Activated CD4-positive, alpha-beta memory T cell treated with anti-CD3 and anti-CD28 coated beads, Interleukin-2, amount 10 ng/mL, durations not matched to agents 7 days and 5 days (primary cell): ENCODE data around the gene SLC2A14. TPM values are rescaled to one million over a fixed set of nuclear protein-coding genes. Genes with fewer than 3 reads are reported as not detected.
"Not testable (repeated sequence)": the region's sequence is repeated elsewhere in the genome, so short reads cannot be mapped to it uniquely, and the experiment has no call there.

ENCODE experiments used
- CTCF ChIA-PET: fragments of 350-600 bp; sonication (Branson Sonifier 250); formaldehyde crosslinking; loops from one replicate; lab custom pipeline; 2021; ENCODE audit warnings: antibody characterized with exemption, inconsistent platforms; lab: Charles Lee
- POLR2A ChIA-PET: fragments of 350-600 bp; sonication (Branson Sonifier 250); formaldehyde crosslinking; loops from one replicate; lab custom pipeline; 2021; ENCODE audit warnings: antibody characterized with exemption; lab: Charles Lee
- DNase-seq: peaks from one replicate; pipeline ENCODE4 v3.0.0-alpha.2; 2020
- H3K27ac Mint-ChIP-seq: one replicate; pipeline ENCODE4 v1.8.0; 2021; ENCODE audit warnings: mild to moderate bottlenecking, mixed read lengths
- H3K27me3 Mint-ChIP-seq: one replicate; pipeline ENCODE4 v1.8.0; 2021; ENCODE audit warnings: mixed read lengths
- H3K36me3 Mint-ChIP-seq: one replicate; pipeline ENCODE4 v1.8.0; 2021; ENCODE audit warnings: low read depth, mixed read lengths
- H3K4me1 Mint-ChIP-seq: one replicate; pipeline ENCODE4 v1.8.0; 2021; ENCODE audit warnings: mixed read lengths
- H3K4me3 Mint-ChIP-seq: one replicate; pipeline ENCODE4 v1.8.0; 2021; ENCODE audit warnings: mild to moderate bottlenecking, mixed read lengths
- H3K9me3 Mint-ChIP-seq: one replicate; pipeline ENCODE4 v1.8.0; 2021; ENCODE audit warnings: mixed read lengths
- total RNA-seq, 2 experiments: library from RNA; stranded (reverse); gene quantifications; one replicate each; pipeline ENCODE4 v1.2.3, GENCODE V29; 2021

Gene SLC2A14
- 10 to 100 TPM; 15.8 to 18.6 TPM for total RNA-seq

DNA sequence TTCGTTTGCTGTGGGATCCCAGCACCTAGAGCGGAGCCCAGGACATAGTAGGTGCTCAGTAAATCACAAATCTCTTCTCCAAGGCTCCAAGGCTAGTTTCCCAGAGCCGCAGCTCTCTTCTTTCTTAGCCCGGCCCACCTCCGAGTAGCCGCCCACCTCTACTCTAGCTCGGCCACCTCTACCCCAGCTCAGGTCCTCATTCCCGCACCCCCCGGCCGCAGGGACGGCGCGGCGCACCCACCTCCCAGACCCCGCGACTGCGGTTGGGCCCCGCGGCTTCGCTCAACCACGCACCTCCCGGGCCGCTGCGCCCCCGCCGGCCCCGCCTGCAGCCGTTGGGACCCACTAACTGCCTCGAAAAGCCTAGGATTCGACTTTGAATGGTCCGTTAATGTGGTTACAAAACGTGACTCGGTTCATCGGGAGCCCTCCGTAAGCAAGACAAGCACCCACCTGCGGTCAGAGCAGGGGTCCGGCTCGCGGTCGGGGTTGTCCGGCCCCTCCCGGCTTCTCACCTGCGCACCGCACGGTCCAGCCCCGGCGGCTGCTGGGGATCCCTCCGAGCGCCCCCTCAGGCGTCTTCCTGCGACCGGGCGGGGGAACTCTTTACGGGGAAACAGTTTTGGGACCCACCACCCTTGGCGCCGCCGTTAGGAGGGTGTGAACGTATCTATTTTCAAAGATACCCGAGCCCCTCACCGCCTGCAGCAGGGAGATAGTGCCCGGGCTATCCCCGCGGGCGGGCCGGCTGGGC, at the start of gene SLC2A14:
SLC2A14 (minus strand) TSS at position 350 of the 754 bp plus-strand sequence. CDS start 3,035 bp downstream, outside the sequence.
- DNase-seq = no peak
- no peak within 1 kb of the TSS for H3K4me3 Mint-ChIP-seq
- peaks cover 3% of the 10 kb centered on the region for H3K4me1 Mint-ChIP-seq
- ChIA-PET CTCF (no interaction called here), POLR2A (no interaction called here)
- no peaks in the 10 kb centered on the region for H3K36me3 Mint-ChIP-seq
- H3K27me3 Mint-ChIP-seq = peaks cover 38% of the 10 kb centered on the region
- H3K27ac Mint-ChIP-seq = no peak within 1 kb of the TSS
- H3K9me3 Mint-ChIP-seq = no peaks in the 10 kb centered on the region

- not testable (repeated sequence) for DNase-seq, H3K27me3 Mint-ChIP-seq, H3K27ac Mint-ChIP-seq, H3K4me3 Mint-ChIP-seq, H3K9me3 Mint-ChIP-seq
- Mint-ChIP-seq H3K4me1 (peaks cover 55% of the 10 kb centered on the region), H3K36me3 (peaks cover 77% of the 10 kb centered on the region)
- ChIA-PET CTCF (interaction anchor here (1.4 kb wide), 1 partner anchor 12 kb away, joined by 4 read pairs; no protein-coding TSS in a partner anchor), POLR2A (interaction anchor here (1.0 to 1.8 kb wide), 3 partner anchors 12 to 49 kb away, joined by 3 to 9 read pairs (median 4); partner anchors contain the start of gene SLC2A3)
Measured at GRCh38 chr12:7921181-7921580, 48.5 kb upstream of the SLC2A14 start.

GRCh38 chr12:7918268-7918590, 45.5 kb upstream of the SLC2A14 start:
- ChIA-PET POLR2A (interaction anchor here (1.0 to 3.2 kb wide), 6 partner anchors 10 to 116 kb away, joined by 3 to 29 read pairs (median 7); partner anchors contain the start of gene SLC2A3), CTCF (interaction anchor here (1.0 to 1.8 kb wide), 4 partner anchors 11 to 75 kb away, joined by 3 to 6 read pairs (median 4); no protein-coding TSS in a partner anchor)
- not testable (repeated sequence) for H3K9me3 Mint-ChIP-seq, H3K27me3 Mint-ChIP-seq, H3K27ac Mint-ChIP-seq, H3K4me3 Mint-ChIP-seq, DNase-seq
- Mint-ChIP-seq H3K36me3 (peaks cover 55% of the 10 kb centered on the region), H3K4me1 (peaks cover 44% of the 10 kb centered on the region)

- no peak for DNase-seq
Measured at GRCh38 chr12:7917392-7918267, 44.9 kb upstream of the SLC2A14 start.

GRCh38 chr12:7916936-7917335, 44.2 kb upstream of the SLC2A14 start:
- Mint-ChIP-seq H3K27me3 (no peaks in the 10 kb centered on the region), H3K4me3 (no peak overlapping the region), H3K4me1 (peaks cover 39% of the 10 kb centered on the region), H3K27ac (no peak overlapping the region), H3K9me3 (no peaks in the 10 kb centered on the region), H3K36me3 (peaks cover 42% of the 10 kb centered on the region)
- POLR2A ChIA-PET = interaction anchor here (1.5 to 3.2 kb wide), 2 partner anchors 16 to 72 kb away, joined by 3 to 29 read pairs; no protein-coding TSS in a partner anchor
- DNase-seq = no peak
- CTCF ChIA-PET = interaction anchor here (1.0 to 1.8 kb wide), 2 partner anchors 17 to 57 kb away, joined by 5 to 6 read pairs; no protein-coding TSS in a partner anchor

More at GRCh38 chr12:7917392-7918267, 44.9 kb upstream of the SLC2A14 start:
- Mint-ChIP-seq H3K27me3 (no peaks in the 10 kb centered on the region), H3K36me3 (peaks cover 49% of the 10 kb centered on the region), H3K4me3 (no peak overlapping the region), H3K9me3 (no peaks in the 10 kb centered on the region), H3K4me1 (peaks cover 42% of the 10 kb centered on the region), H3K27ac (no peak overlapping the region)
- ChIA-PET POLR2A (interaction anchor here (1.0 to 3.2 kb wide), 7 partner anchors 11 to 117 kb away, joined by 3 to 29 read pairs (median 6); partner anchors contain the start of gene SLC2A3), CTCF (interaction anchor here (0.6 to 1.8 kb wide), 4 partner anchors 16 to 75 kb away, joined by 3 to 6 read pairs (median 4); no protein-coding TSS in a partner anchor)

DNA sequence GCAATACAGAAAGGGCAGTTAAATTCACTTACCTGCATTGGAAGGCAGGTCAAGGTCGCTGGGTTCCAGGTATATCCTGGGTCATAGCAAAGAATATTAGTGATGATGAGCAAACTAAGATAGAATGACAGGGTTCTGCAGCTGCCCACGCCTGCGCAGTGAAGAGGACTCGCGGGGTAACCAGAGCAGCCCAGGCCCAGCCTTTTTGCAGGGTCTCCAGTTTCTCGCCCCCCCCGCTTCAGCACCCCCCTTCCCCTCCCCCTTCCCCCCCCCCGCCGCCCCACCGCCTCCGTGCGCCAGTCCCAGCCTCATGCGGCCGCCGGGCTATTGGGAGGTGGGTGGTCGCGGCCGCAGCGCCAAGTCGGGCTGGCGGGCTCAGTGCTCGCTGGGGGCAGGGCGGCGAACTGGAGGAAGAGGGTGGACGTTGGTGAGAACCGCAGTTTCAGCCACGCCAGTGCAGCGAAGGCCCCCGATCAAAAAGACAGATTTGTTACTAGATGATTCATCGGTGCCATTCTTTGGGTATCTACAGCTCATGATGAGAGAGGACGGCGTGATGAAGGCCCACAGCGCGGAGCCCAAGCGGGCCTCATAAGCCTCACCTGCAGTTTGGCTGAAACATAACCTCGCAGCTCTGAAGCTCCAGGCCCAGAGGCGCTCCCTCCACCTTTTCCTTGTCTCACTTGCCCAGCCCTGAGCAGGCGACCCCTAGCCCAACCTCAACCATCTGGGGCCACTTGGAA, 43.1 kb upstream of the SLC2A14 start:
- Mint-ChIP-seq H3K27me3 (no peaks in the 10 kb centered on the region), H3K4me3 (no peak overlapping the region)
- no peak for DNase-seq

DNA sequence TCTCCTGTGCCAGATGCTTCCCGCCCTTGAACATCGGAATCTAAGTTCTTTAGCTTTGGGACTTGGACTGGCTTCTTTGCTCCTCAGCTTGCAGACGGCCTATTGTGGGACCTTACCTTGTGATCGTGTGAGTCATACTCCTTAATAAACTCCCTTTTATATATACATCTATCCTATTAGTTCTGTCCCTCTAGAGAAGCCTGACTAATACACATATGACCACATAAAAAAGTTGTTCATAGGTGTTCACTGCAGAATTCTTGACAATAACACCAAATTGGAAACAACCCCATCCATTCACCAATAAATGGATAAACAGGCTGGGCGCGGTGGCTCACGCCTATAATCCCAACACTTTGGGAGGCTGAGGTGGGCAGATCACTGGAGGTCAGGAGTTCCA, 37.4 kb upstream of the SLC2A14 start:
- H3K4me1 Mint-ChIP-seq, H3K4me3 Mint-ChIP-seq, H3K36me3 Mint-ChIP-seq, DNase-seq, H3K27ac Mint-ChIP-seq, H3K27me3 Mint-ChIP-seq, POLR2A ChIA-PET, H3K9me3 Mint-ChIP-seq: not testable (repeated sequence)
- CTCF ChIA-PET = interaction anchor here (2.1 kb wide), 1 partner anchor 13 kb away, joined by 4 read pairs; no protein-coding TSS in a partner anchor

More for the DNA sequence above, 43.1 kb upstream of the SLC2A14 start:
- Mint-ChIP-seq H3K36me3 (peaks cover 31% of the 10 kb centered on the region), H3K27ac (no peak overlapping the region), H3K4me1 (peaks cover 32% of the 10 kb centered on the region), H3K9me3 (no peaks in the 10 kb centered on the region)
- ChIA-PET POLR2A (interaction anchor here (1.0 to 1.5 kb wide), 3 partner anchors 10 to 73 kb away, joined by 3 to 4 read pairs (median 3); no protein-coding TSS in a partner anchor), CTCF (interaction anchor here (0.5 to 1.0 kb wide), 2 partner anchors 15 to 162 kb away, joined by 3 read pairs; no protein-coding TSS in a partner anchor)

DNA sequence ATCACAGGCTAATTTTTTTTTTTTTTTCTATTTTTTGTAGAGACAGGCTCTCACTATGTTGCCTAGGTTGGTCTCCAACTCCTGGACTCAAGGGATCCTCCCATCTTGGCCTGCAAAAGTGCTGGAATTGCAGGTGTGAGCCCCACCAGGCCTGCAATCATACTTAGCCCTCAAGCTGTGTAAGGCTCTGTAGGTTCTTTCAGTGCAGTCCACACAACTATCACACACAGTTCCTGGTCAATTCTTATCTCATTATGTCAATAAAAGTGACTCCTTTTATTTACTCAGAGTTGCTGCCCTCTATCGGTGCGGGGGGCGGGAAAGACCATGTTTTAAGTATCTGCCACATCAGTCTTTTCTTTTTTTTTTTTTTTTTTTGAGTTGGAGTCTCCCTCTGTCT, 34.3 kb upstream of the SLC2A14 start:
- POLR2A ChIA-PET = no interaction called here
- H3K9me3 Mint-ChIP-seq = no peaks in the 10 kb centered on the region
- no peaks in the 10 kb centered on the region for H3K36me3 Mint-ChIP-seq
- no peak overlapping the region for H3K27ac Mint-ChIP-seq
- no peak overlapping the region for H3K4me3 Mint-ChIP-seq
- no peak for DNase-seq
- CTCF ChIA-PET = interaction anchor here (0.7 to 1.0 kb wide), 2 partner anchors 12 to 43 kb away, joined by 3 read pairs; no protein-coding TSS in a partner anchor
- no peaks in the 10 kb centered on the region for H3K4me1 Mint-ChIP-seq
- H3K27me3 Mint-ChIP-seq = no peaks in the 10 kb centered on the region

DNA sequence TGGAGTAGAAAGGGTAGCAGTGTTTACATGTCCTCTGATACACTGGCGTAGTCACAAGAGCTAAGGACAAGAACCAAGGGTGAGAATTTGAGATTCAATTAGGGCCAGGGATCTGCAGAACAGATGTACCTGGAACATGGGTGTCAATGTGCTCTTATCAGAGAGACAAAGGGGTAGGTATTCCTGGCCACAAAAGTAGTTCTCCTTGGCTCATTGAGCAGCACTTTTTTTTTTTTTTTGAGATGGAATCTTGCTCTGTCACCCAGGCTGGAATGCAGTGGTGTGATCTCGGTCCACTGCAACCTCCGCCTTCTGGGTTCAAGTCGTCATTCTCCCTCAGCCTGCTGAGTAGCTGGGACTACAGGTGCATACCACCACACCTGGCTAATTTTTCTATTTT, 33.6 kb upstream of the SLC2A14 start:
- not testable (repeated sequence) for H3K27me3 Mint-ChIP-seq, H3K4me3 Mint-ChIP-seq, DNase-seq

GRCh38 chr12:7905600-7906125, 32.9 kb upstream of the SLC2A14 start:
- H3K4me1 Mint-ChIP-seq, DNase-seq, H3K27me3 Mint-ChIP-seq, H3K9me3 Mint-ChIP-seq, H3K27ac Mint-ChIP-seq, H3K4me3 Mint-ChIP-seq, H3K36me3 Mint-ChIP-seq: not testable (repeated sequence)
- ChIA-PET CTCF (interaction anchor here (0.7 to 1.5 kb wide), 4 partner anchors 11 to 109 kb away, joined by 3 to 4 read pairs (median 4); no protein-coding TSS in a partner anchor), POLR2A (interaction anchor here (1.4 kb wide), 1 partner anchor 13 kb away, joined by 4 read pairs; no protein-coding TSS in a partner anchor)

More for the DNA sequence above, 33.6 kb upstream of the SLC2A14 start:
- H3K9me3 Mint-ChIP-seq, H3K4me1 Mint-ChIP-seq, POLR2A ChIA-PET, H3K36me3 Mint-ChIP-seq, H3K27ac Mint-ChIP-seq: not testable (repeated sequence)
- CTCF ChIA-PET = interaction anchor here (0.7 kb wide), 1 partner anchor 14 kb away, joined by 4 read pairs; no protein-coding TSS in a partner anchor

GRCh38 chr12:7905071-7905470, 32.4 kb upstream of the SLC2A14 start:
- Mint-ChIP-seq H3K27me3 (no peaks in the 10 kb centered on the region), H3K9me3 (no peaks in the 10 kb centered on the region), H3K4me3 (no peak overlapping the region), H3K27ac (no peak overlapping the region), H3K4me1 (no peaks in the 10 kb centered on the region), H3K36me3 (no peaks in the 10 kb centered on the region)
- CTCF ChIA-PET = interaction anchor here (0.7 to 1.5 kb wide), 3 partner anchors 11 to 108 kb away, joined by 3 to 4 read pairs (median 4); no protein-coding TSS in a partner anchor
- POLR2A ChIA-PET = interaction anchor here (1.4 kb wide), 1 partner anchor 13 kb away, joined by 4 read pairs; no protein-coding TSS in a partner anchor
- DNase-seq = no peak
